Measurements from ENCODE around the gene DCTN3.

GRCh38 chr9:34620061-34620994 lies at the start of gene DCTN3:
- no peak for TF ChIP-seq EZH2phosphoT487 (IDR thresholded peaks at IDR 0.05; ENCODE audit: insufficient read depth, low read depth)
- no peak for TF ChIP-seq EZH2 (IDR thresholded peaks at IDR 0.05; ENCODE audit: insufficient read depth, poor library complexity, severe bottlenecking)

All from GM23248 (cell line).